B cell (primary cell): ENCODE results near the gene CFAP77.

ENCODE experiments used
- CTCF ChIP-seq: fragments of 200-600 bp; IDR thresholded peaks from one replicate; pipeline ENCODE4 v1.8.0; 2022; ENCODE audit warnings: antibody characterized with exemption, mild to moderate bottlenecking
- EZH2 ChIP-seq: IDR thresholded peaks from 2 replicates; pipeline ENCODE4 v1.6.1; 2012; ENCODE audit warnings: borderline replicate concordance, low read depth, mild to moderate bottlenecking, moderate library complexity, low read length; ENCODE audit not compliant: insufficient read depth, poor library complexity, severe bottlenecking

- TF ChIP-seq CTCF (no peak), EZH2 (no peak)
Observed at GRCh38 chr9:132586830-132587591, 177.0 kb downstream of the CFAP77 start.
